ENCODE measurements around the gene HOTAIR. TPM values are rescaled to one million over a fixed set of nuclear protein-coding genes. Genes with fewer than 3 reads are reported as not detected.

The HOTAIR gene
- total RNA-seq, 2 experiments from 2014 or later = not detected

GRCh38 chr12:53939141-53940108 is 35.3 kb downstream of the HOTAIR start:
- Mint-ChIP-seq H3K4me3 (no peak overlapping the region), H3K9me3 (ENCODE audit: low read depth) (no peaks in the 10 kb centered on the region), H3K27ac (no peak overlapping the region), H3K36me3 (no peaks in the 10 kb centered on the region), H3K4me1 (no peaks in the 10 kb centered on the region), H3K27me3 (peaks cover 91% of the 10 kb centered on the region)
- CTCF ChIA-PET = interaction anchor here (1.3 to 1.7 kb wide), 3 partner anchors 22 to 274 kb away, joined by 3 read pairs; no protein-coding TSS in a partner anchor
- no peak for ATAC-seq
- DNase-seq = no peak

GRCh38 chr12:53938326-53939140 is 36.2 kb downstream of the HOTAIR start, which contains the start of gene HOXC13:
Gene HOXC13, plus strand, starts transcription at chr12:53938831. Its CDS starts 76 bp downstream, at chr12:53938907.
- H3K4me1 Mint-ChIP-seq = no peaks in the 10 kb centered on the region
- ATAC-seq (no peak), DNase-seq (no peak)
- H3K36me3 Mint-ChIP-seq = no peaks in the 10 kb centered on the region
- H3K27me3 Mint-ChIP-seq = peaks cover 91% of the 10 kb centered on the region
- H3K27ac Mint-ChIP-seq = no peak within 1 kb of the TSS
- no peak within 1 kb of the TSS for H3K4me3 Mint-ChIP-seq
- CTCF ChIA-PET = interaction anchor here (1.3 to 1.7 kb wide), 3 partner anchors 15 to 263 kb away, joined by 3 to 4 read pairs (median 3); no protein-coding TSS in a partner anchor
- no peaks in the 10 kb centered on the region for H3K9me3 Mint-ChIP-seq (ENCODE audit: low read depth)

GRCh38 chr12:53937596-53938325 is 37.0 kb downstream of the HOTAIR start:
- CTCF ChIA-PET = interaction anchor here (1.3 to 1.7 kb wide), 3 partner anchors 16 to 264 kb away, joined by 3 to 4 read pairs (median 3); no protein-coding TSS in a partner anchor
- Mint-ChIP-seq H3K36me3 (no peaks in the 10 kb centered on the region), H3K9me3 (ENCODE audit: low read depth) (no peaks in the 10 kb centered on the region), H3K27ac (no peak overlapping the region), H3K4me3 (no peak overlapping the region), H3K27me3 (peaks cover 92% of the 10 kb centered on the region), H3K4me1 (no peaks in the 10 kb centered on the region)
- no peak for ATAC-seq
- DNase-seq = no peak

GRCh38 chr12:53937099-53937498 is 37.7 kb downstream of the HOTAIR start:
- CTCF ChIA-PET = interaction anchor here (1.7 kb wide), 1 partner anchor 25 kb away, joined by 3 read pairs; no protein-coding TSS in a partner anchor
- peaks cover 93% of the 10 kb centered on the region for H3K27me3 Mint-ChIP-seq
- H3K27ac Mint-ChIP-seq = no peak overlapping the region
- no peaks in the 10 kb centered on the region for H3K36me3 Mint-ChIP-seq
- no peak overlapping the region for H3K4me3 Mint-ChIP-seq
- ATAC-seq (no peak), DNase-seq (no peak)
- H3K9me3 Mint-ChIP-seq (ENCODE audit: low read depth) = no peaks in the 10 kb centered on the region
- H3K4me1 Mint-ChIP-seq = no peaks in the 10 kb centered on the region

- Mint-ChIP-seq H3K9me3 (ENCODE audit: low read depth) (no peaks in the 10 kb centered on the region), H3K27ac (no peak overlapping the region), H3K36me3 (no peaks in the 10 kb centered on the region), H3K4me3 (no peak overlapping the region), H3K4me1 (no peaks in the 10 kb centered on the region), H3K27me3 (peaks cover 94% of the 10 kb centered on the region)
- ATAC-seq (no peak), DNase-seq (no peak)
- CTCF ChIA-PET = interaction anchor here (0.8 kb wide), 1 partner anchor 97 kb away, joined by 6 read pairs; the partner anchor contains the start of gene HOXC5
These were observed 39.1 kb downstream of the HOTAIR start for GRCh38 chr12:53935383-53936341.

- Mint-ChIP-seq H3K4me1 (no peaks in the 10 kb centered on the region), H3K27ac (no peak overlapping the region)
- ATAC-seq = no peak
These were observed 41.8 kb downstream of the HOTAIR start for GRCh38 chr12:53932915-53933314.

GRCh38 chr12:53931844-53932581 is 42.7 kb downstream of the HOTAIR start:
- Mint-ChIP-seq H3K27ac (no peak overlapping the region), H3K9me3 (ENCODE audit: low read depth) (no peaks in the 10 kb centered on the region), H3K27me3 (peaks cover 97% of the 10 kb centered on the region), H3K36me3 (peaks cover 3% of the 10 kb centered on the region), H3K4me3 (no peak overlapping the region), H3K4me1 (no peaks in the 10 kb centered on the region)
- no peak for DNase-seq
- no peak for ATAC-seq
- CTCF ChIA-PET = interaction anchor here (1.1 to 1.9 kb wide), 2 partner anchors 73 to 269 kb away, joined by 5 read pairs; no protein-coding TSS in a partner anchor

More at GRCh38 chr12:53932915-53933314, 41.8 kb downstream of the HOTAIR start:
- Mint-ChIP-seq H3K36me3 (peaks cover 3% of the 10 kb centered on the region), H3K4me3 (no peak overlapping the region), H3K9me3 (ENCODE audit: low read depth) (no peaks in the 10 kb centered on the region), H3K27me3 (peaks cover 97% of the 10 kb centered on the region)
- no peak for DNase-seq
- CTCF ChIA-PET = interaction anchor here (1.9 kb wide), 1 partner anchor 72 kb away, joined by 5 read pairs; no protein-coding TSS in a partner anchor

- no peak overlapping the region for H3K4me3 Mint-ChIP-seq
- H3K27ac Mint-ChIP-seq = no peak overlapping the region
- H3K36me3 Mint-ChIP-seq = peaks cover 3% of the 10 kb centered on the region
- H3K9me3 Mint-ChIP-seq (ENCODE audit: low read depth) = no peaks in the 10 kb centered on the region
- no peaks in the 10 kb centered on the region for H3K4me1 Mint-ChIP-seq
- DNase-seq (no peak), ATAC-seq (no peak)
- CTCF ChIA-PET = interaction anchor here (1.0 kb wide), 1 partner anchor 57 kb away, joined by 4 read pairs; no protein-coding TSS in a partner anchor
- H3K27me3 Mint-ChIP-seq = peaks cover 97% of the 10 kb centered on the region
These were observed 44.0 kb downstream of the HOTAIR start for GRCh38 chr12:53930591-53931255.

- Mint-ChIP-seq H3K27me3 (peaks cover 97% of the 10 kb centered on the region), H3K27ac (no peak overlapping the region), H3K4me1 (no peaks in the 10 kb centered on the region), H3K4me3 (no peak overlapping the region), H3K9me3 (ENCODE audit: low read depth) (no peaks in the 10 kb centered on the region), H3K36me3 (peaks cover 3% of the 10 kb centered on the region)
- CTCF ChIA-PET = interaction anchor here (0.7 to 1.0 kb wide), 2 partner anchors 59 to 262 kb away, joined by 3 to 4 read pairs; no protein-coding TSS in a partner anchor
- no peak for DNase-seq
- ATAC-seq = no peak
These were observed 45.2 kb downstream of the HOTAIR start for GRCh38 chr12:53929527-53929926.

- Mint-ChIP-seq H3K27ac (no peak overlapping the region), H3K9me3 (ENCODE audit: low read depth) (no peaks in the 10 kb centered on the region), H3K4me3 (no peak overlapping the region)
These were observed 46.5 kb downstream of the HOTAIR start for GRCh38 chr12:53928054-53928835.

More at GRCh38 chr12:53928054-53928835, 46.5 kb downstream of the HOTAIR start:
- CTCF ChIA-PET = interaction anchor here (0.7 kb wide), 1 partner anchor 104 kb away, joined by 3 read pairs; the partner anchor contains the start of gene HOXC5
- DNase-seq (no peak), ATAC-seq (no peak)
- no peaks in the 10 kb centered on the region for H3K4me1 Mint-ChIP-seq
- peaks cover 97% of the 10 kb centered on the region for H3K27me3 Mint-ChIP-seq
- peaks cover 3% of the 10 kb centered on the region for H3K36me3 Mint-ChIP-seq

Measured in activated CD8-positive, alpha-beta memory T cell treated with anti-CD3 and anti-CD28 coated beads, Interleukin-2, amount 10 ng/mL, durations not matched to agents 7 days and 5 days (primary cell).